Liver (tissue), 9 donors: ENCODE results near the gene ELL2. TPM values are rescaled to one million over a fixed set of nuclear protein-coding genes. Genes with fewer than 3 reads are reported as not detected.

Experiments used
- DNase-seq: peaks from one replicate; pipeline ENCODE4 v3.0.0-alpha.2; 2017; ENCODE audit warnings: low spot score
- H3K27ac ChIP-seq, 2 donors: one replicate each; pipeline ENCODE4 v1.7.0; 2013; ENCODE audit warnings: inconsistent platforms in 2 of 2, low read length in 2 of 2, control low read depth in 1 of 2, low read depth in 1 of 2, mild to moderate bottlenecking in 1 of 2
- H3K27me3 ChIP-seq, 4 donors: one replicate each; pipeline versions ENCODE4 v1.6.1 to v1.7.0; 2013; ENCODE audit warnings: low read length in 3 of 4, inconsistent platforms in 1 of 4, mild to moderate bottlenecking in 1 of 4, moderate library complexity in 1 of 4; ENCODE audit not compliant: control insufficient read depth in 4 of 4, insufficient read depth in 4 of 4
- H3K36me3 ChIP-seq, 4 donors: one replicate each; pipeline versions ENCODE4 v1.6.1 to v1.7.0; 2013; ENCODE audit warnings: low read length in 3 of 4, mild to moderate bottlenecking in 3 of 4, low read depth in 1 of 4, moderate library complexity in 1 of 4; ENCODE audit not compliant: control insufficient read depth in 4 of 4, insufficient read depth in 3 of 4
- H3K4me1 ChIP-seq, 4 donors: one replicate each; pipeline versions ENCODE4 v1.6.1 to v1.7.0; 2013; ENCODE audit warnings: low read length in 3 of 4, mild to moderate bottlenecking in 3 of 4, moderate library complexity in 1 of 4; ENCODE audit not compliant: control insufficient read depth in 4 of 4, insufficient read depth in 4 of 4
- H3K4me3 ChIP-seq, 3 donors: one replicate each; pipeline versions ENCODE4 v1.6.1 to v1.7.0; 2013; ENCODE audit warnings: low read length in 3 of 3, control low read depth in 1 of 3, low read depth in 1 of 3, mild to moderate bottlenecking in 1 of 3
- H3K9ac ChIP-seq, 2 donors: one replicate each; pipeline ENCODE4 v1.7.0; 2013; ENCODE audit warnings: low read length in 2 of 2, mild to moderate bottlenecking in 2 of 2, moderate library complexity in 2 of 2, control low read depth in 1 of 2, low read depth in 1 of 2
- H3K9me3 ChIP-seq, 4 donors: one replicate each; pipeline versions ENCODE4 v1.6.1 to v1.7.0; 2013; ENCODE audit warnings: low read length in 3 of 4; ENCODE audit not compliant: control insufficient read depth in 4 of 4
- CTCF ChIP-seq: fragments of 150-350 bp; IDR thresholded peaks from 2 replicates; pipeline ENCODE4 v1.5.1; 2017; ENCODE audit warnings: improper control_type of control experiment, low read depth, low read length; ENCODE audit not compliant: missing input control
- EGR1 ChIP-seq, 2 donors: IDR thresholded peaks; 2 replicates each; pipeline ENCODE4 v1.6.1; 2016 to 2018; ENCODE audit warnings: antibody characterized with exemption in 2 of 2, low read depth in 2 of 2
- FOXA2 ChIP-seq: IDR thresholded peaks from 2 replicates; pipeline ENCODE4 v1.6.1; 2016; ENCODE audit warnings: antibody characterized with exemption
- GABPA ChIP-seq, 2 donors: IDR thresholded peaks in 1 of 2; conservative IDR thresholded peaks in 1 of 2; 2 replicates each; pipeline ENCODE4 v1.6.1; 2016; ENCODE audit warnings: antibody characterized with exemption in 2 of 2, mild to moderate bottlenecking in 1 of 2, moderate library complexity in 1 of 2
- HNF4A ChIP-seq, 2 donors: conservative IDR thresholded peaks; 2 replicates each; pipeline ENCODE4 v1.6.1; 2016; ENCODE audit warnings: antibody characterized with exemption in 2 of 2, mild to moderate bottlenecking in 2 of 2
- JUND ChIP-seq, 2 donors: IDR thresholded peaks; 2 replicates each; pipeline ENCODE4 v1.6.1; 2016; ENCODE audit warnings: antibody characterized with exemption in 2 of 2
- NR2F2 ChIP-seq: IDR thresholded peaks from 2 replicates; pipeline ENCODE4 v1.6.1; 2016; ENCODE audit warnings: antibody characterized with exemption
- REST ChIP-seq: IDR thresholded peaks from 2 replicates; pipeline ENCODE4 v1.6.1; 2016; ENCODE audit warnings: antibody characterized with exemption, mild to moderate bottlenecking
- RXRA ChIP-seq, 2 donors: IDR thresholded peaks; 2 replicates each; pipeline ENCODE4 v1.6.1; 2017 to 2018; ENCODE audit warnings: antibody characterized with exemption in 2 of 2, mild to moderate bottlenecking in 1 of 2
- SP1 ChIP-seq: IDR thresholded peaks from 2 replicates; pipeline ENCODE4 v1.6.1; 2018; ENCODE audit warnings: antibody characterized with exemption, mild to moderate bottlenecking
- TAF1 ChIP-seq: conservative IDR thresholded peaks from 2 replicates; pipeline ENCODE4 v1.6.1; 2016; ENCODE audit warnings: antibody characterized with exemption, mild to moderate bottlenecking
- YY1 ChIP-seq: IDR thresholded peaks from 2 replicates; pipeline ENCODE4 v1.6.1; 2016; ENCODE audit warnings: antibody characterized with exemption, mild to moderate bottlenecking
- WGBS: extraction: QIAGEN DNeasy Blood & Tissue Kit; methylation state at CpG from one replicate; pipeline ENCODE4 v1.1.7; 2013; 5-methylcytosine and 5-hydroxymethylcytosine counted together
- polyA plus RNA-seq, 2 donors: library from polyadenylated mRNA; stranded (reverse) in 1 of 2; unstranded in 1 of 2; fragments of 200-250 nt in 1 of 2; fragments of >200 nt in 1 of 2; fragmentation: Nextera tagmentation in 1 of 2; extraction: Ambion mirVana in 1 of 2; gene quantifications; one replicate each; pipeline versions ENCODE4 v1.2.1 to v1.2.3, GENCODE V29; 2013 to 2015
- total RNA-seq, 2 donors: library from RNA; depleted of rRNA; stranded (reverse); fragments of >200 nt; gene quantifications; one replicate each; pipeline ENCODE4 v1.2.3, GENCODE V29; 2014
- TF ChIP-seq, protein P1 (sequence below): IDR thresholded peaks from 2 replicates; pipeline ENCODE4 v1.6.1; 2016; ENCODE audit warnings: antibody characterized with exemption
- donor health status: healthy.
- donor health status: healthy.
- donor health status: healthy.
- donor health status: healthy.
- donor health status: healthy.

The ELL2 gene
- total and polyA plus RNA-seq, 4 donors: 21.0 to 64.5 (median 45.9) TPM

DNA sequence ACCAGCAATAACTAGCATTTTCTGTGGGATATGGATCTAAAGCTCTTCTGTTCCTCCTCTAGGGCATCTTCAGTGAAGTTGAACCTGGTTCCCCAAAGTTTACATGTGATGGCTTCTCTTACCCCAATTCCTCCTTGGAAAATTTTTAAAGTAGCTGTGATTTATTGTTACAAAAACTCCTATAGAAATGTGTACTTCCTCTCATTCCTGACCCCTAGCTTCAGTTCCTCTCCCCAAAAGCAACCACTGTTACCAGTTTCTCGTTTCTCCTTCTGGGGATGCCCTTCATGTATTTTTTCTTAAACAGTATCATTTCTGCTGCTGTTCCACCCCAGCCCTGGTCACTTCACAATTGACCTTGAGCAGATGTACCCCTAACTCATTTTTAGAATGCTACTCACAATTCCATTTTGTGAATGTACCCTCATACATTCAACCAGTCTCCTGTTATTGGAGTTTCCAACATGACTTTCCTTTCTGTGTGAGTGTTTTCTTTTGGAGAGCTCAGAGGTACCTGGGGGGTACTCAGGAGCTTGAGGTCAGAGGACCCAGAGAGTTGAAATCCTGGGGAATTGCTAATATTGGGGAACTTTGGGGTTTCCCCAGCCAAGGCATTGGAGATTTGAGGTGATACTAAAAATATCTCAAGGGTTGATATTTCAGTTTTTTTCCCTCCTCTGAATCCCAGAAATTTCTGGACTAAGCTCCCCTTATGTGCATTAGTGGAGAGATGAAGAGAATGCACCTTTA, 120.5 kb downstream of the ELL2 start:
- no peak for DNase-seq
- H3K36me3 ChIP-seq: no peaks in the 10 kb centered on the region
- no peaks in the 10 kb centered on the region for H3K27me3 ChIP-seq
- no peak overlapping the region for H3K4me3 ChIP-seq
- H3K27ac ChIP-seq: no peak overlapping the region
- H3K4me1 ChIP-seq: peaks cover 7 to 29% (median 19%) of the 10 kb centered on the region in 4 donors
- H3K9ac ChIP-seq: no peak overlapping the region
- H3K9me3 ChIP-seq: no peaks in the 10 kb centered on the region
- no peak for TF ChIP-seq RXRA (IDR thresholded peaks at IDR 0.05)
- TF ChIP-seq GABPA (IDR thresholded peaks at IDR 0.05 in 1 of 2, conservative IDR thresholded peaks at IDR 0.05 in 1 of 2): no peak
- 87% methylated on average over 1 of the region's 1 CpG for WGBS

DNA sequence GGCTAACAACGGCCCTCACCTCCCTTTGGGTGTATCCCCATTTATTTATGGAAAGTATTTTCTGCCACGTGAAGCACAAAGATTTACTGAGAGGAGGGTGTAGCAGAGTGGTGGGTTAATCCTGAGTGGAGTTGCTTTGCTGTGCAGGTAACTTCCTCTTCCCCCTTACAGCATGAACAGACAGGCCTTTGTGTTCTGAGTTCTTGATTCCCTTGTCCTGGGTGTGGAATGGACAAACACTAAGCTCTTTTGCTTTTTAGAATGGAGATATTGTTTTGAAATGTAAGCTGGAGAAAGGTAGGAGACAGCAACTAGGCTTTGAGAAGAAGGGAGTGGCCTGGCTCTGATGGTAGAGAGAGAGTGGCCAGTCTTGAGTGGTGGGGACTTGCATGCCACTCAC, 122.0 kb downstream of the ELL2 start:
- no peak for TF ChIP-seq HNF4A (conservative IDR thresholded peaks at IDR 0.05)
- TF ChIP-seq NR2F2: no peak
- no peak for TF ChIP-seq JUND (IDR thresholded peaks at IDR 0.05)
- H3K36me3 ChIP-seq: no peaks in the 10 kb centered on the region
- no peaks in the 10 kb centered on the region for H3K9me3 ChIP-seq
- WGBS: 89% methylated on average over 2 of the region's 2 CpGs
- no peak overlapping the region for H3K9ac ChIP-seq
- no peak overlapping the region for H3K27ac ChIP-seq
- peaks cover 7 to 34% (median 19%) of the 10 kb centered on the region in 4 donors for H3K4me1 ChIP-seq
- H3K27me3 ChIP-seq: no peaks in the 10 kb centered on the region
- H3K4me3 ChIP-seq: no peak overlapping the region
- no peak for DNase-seq

GRCh38 chr5:95838556-95838955, 123.1 kb downstream of the ELL2 start:
- 85% methylated on average over 1 of the region's 1 CpG for WGBS
- DNase-seq: no peak
- Histone ChIP-seq H3K27me3 (no peaks in the 10 kb centered on the region), H3K9me3 (no peaks in the 10 kb centered on the region), H3K9ac (no peak overlapping the region), H3K4me1 (peaks cover 9 to 31% (median 21%) of the 10 kb centered on the region in 4 donors), H3K27ac (no peak overlapping the region), H3K4me3 (no peak overlapping the region), H3K36me3 (no peaks in the 10 kb centered on the region)
- TF ChIP-seq FOXA2 (no peak), GABPA (IDR thresholded peaks at IDR 0.05 in 1 of 2, conservative IDR thresholded peaks at IDR 0.05 in 1 of 2) (no peak)

DNA sequence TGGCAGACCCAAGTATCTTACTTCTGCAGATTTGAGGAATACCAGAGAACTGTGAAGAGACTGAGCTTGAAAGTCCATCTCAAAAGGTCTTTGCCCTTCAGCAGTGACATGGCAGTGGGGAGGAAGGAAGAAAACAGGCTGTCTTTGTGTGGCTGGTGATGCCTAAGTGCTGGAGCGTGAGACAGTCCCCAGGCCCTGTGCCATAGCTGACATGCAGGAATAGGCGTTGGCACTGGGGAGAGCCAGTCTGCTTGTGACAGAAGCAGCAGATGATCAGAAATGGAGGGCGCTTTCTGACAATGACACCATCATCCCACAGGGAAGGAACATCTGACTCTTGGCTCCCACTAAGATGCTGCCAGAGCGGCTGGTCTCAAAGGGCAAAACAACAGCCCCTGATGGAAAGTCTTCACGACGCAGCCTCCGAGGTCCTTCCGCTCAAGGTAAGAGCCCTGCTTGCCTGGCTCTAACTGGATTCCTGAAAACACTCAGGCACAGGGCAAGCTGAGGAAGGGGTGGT, 123.6 kb downstream of the ELL2 start:
- H3K9ac ChIP-seq: no peak overlapping the region
- WGBS: 96% methylated on average over 8 of the region's 8 CpGs
- no peak overlapping the region for H3K27ac ChIP-seq
- H3K9me3 ChIP-seq: no peaks in the 10 kb centered on the region
- no peak overlapping the region for H3K4me3 ChIP-seq
- TF ChIP-seq EGR1 (IDR thresholded peaks at IDR 0.05; ENCODE audit: low read depth in 2 of 2) (no peak), SP1 (no peak), CTCF (no peak), YY1 (no peak), TAF1 (no peak), REST (no peak)
- TF ChIP-seq, protein P1, sequence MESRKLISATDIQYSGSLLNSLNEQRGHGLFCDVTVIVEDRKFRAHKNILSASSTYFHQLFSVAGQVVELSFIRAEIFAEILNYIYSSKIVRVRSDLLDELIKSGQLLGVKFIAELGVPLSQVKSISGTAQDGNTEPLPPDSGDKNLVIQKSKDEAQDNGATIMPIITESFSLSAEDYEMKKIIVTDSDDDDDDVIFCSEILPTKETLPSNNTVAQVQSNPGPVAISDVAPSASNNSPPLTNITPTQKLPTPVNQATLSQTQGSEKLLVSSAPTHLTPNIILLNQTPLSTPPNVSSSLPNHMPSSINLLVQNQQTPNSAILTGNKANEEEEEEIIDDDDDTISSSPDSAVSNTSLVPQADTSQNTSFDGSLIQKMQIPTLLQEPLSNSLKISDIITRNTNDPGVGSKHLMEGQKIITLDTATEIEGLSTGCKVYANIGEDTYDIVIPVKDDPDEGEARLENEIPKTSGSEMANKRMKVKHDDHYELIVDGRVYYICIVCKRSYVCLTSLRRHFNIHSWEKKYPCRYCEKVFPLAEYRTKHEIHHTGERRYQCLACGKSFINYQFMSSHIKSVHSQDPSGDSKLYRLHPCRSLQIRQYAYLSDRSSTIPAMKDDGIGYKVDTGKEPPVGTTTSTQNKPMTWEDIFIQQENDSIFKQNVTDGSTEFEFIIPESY: no peak
- H3K27me3 ChIP-seq: no peaks in the 10 kb centered on the region
- H3K4me1 ChIP-seq: peaks cover 8 to 29% (median 20%) of the 10 kb centered on the region in 4 donors
- no peaks in the 10 kb centered on the region for H3K36me3 ChIP-seq
- DNase-seq: no peak
